Colonic mucosa (tissue), 4 donors: ENCODE data around the gene C12orf43. TPM values are rescaled to one million over a fixed set of nuclear protein-coding genes. Genes with fewer than 3 reads are reported as not detected.
"Not testable (repeated sequence)": the region's sequence is repeated elsewhere in the genome, so short reads cannot be mapped to it uniquely, and the experiment has no call there.

Source experiments
- DNase-seq: peaks from one replicate; pipeline ENCODE4 v3.0.0-alpha.2; 2020
- H3K27ac ChIP-seq: fragments of 200-600 bp; one replicate; pipeline ENCODE4 v1.8.0; 2021
- H3K27me3 ChIP-seq: fragments of 200-600 bp; one replicate; pipeline ENCODE4 v1.8.0; 2021
- H3K36me3 ChIP-seq: fragments of 200-600 bp; one replicate; pipeline ENCODE4 v1.8.0; 2021
- H3K4me1 ChIP-seq: fragments of 200-600 bp; one replicate; pipeline ENCODE4 v1.8.0; 2021; ENCODE audit warnings: mild to moderate bottlenecking
- H3K4me3 ChIP-seq: fragments of 200-600 bp; one replicate; pipeline ENCODE4 v1.8.0; 2021
- H3K9ac ChIP-seq, 2 donors: one replicate each; pipeline ENCODE4 v1.7.0; 2013; ENCODE audit warnings: control low read depth in 2 of 2, low read depth in 2 of 2, low read length in 2 of 2
- H3K9me3 ChIP-seq: fragments of 200-600 bp; one replicate; pipeline ENCODE4 v1.8.0; 2021
- CTCF ChIP-seq: fragments of 200-600 bp; IDR thresholded peaks from one replicate; pipeline ENCODE4 v1.8.0; 2022; ENCODE audit warnings: antibody characterized with exemption, mild to moderate bottlenecking
- intact Hi-C: fragments of 100-400 bp; cut with DNase I; formaldehyde crosslinking; loops from one replicate; pipeline ENCODE4 v1.14.1; 2022
- total RNA-seq, 2 donors: library from RNA; stranded (reverse); fragmentation: NEBNext Ultra II Directional in 1 of 2; extraction: Animal tissue kit (Norgen Biotek cat#: 25700) in 1 of 2; gene quantifications; one replicate each; pipeline ENCODE4 v1.2.1, GENCODE V29; 2021
- donor health status: healthy.
- donor health status: DM: no; HTN: no; CAD: no.
- donor health status: DM: no; HTN: no; CAD: no.

The C12orf43 gene
- total RNA-seq, result 10 to 100 TPM; 10.6 to 18.3 TPM

GRCh38 chr12:121015825-121016766 is at the start of gene C12orf43:
Gene C12orf43, minus strand, starts transcription at chr12:121016487. Its CDS starts 13 bp downstream, at chr12:121016474.
- peak within 1 kb of the TSS; percentile 60 for H3K4me3 ChIP-seq
- no peak within 1 kb of the TSS for H3K27ac ChIP-seq
- TF ChIP-seq CTCF, result no peak
- peak; percentile 96 for DNase-seq
- no peaks in the 10 kb centered on the region for H3K4me1 ChIP-seq
- peak within 1 kb of the TSS; percentile 70 to 83 for H3K9ac ChIP-seq
- intact Hi-C loops, result no loop called here
- H3K27me3 ChIP-seq, result no peaks in the 10 kb centered on the region
- no peaks in the 10 kb centered on the region for H3K9me3 ChIP-seq
- H3K36me3 ChIP-seq, result no peaks in the 10 kb centered on the region

- TF ChIP-seq CTCF, result no peak
- no peaks in the 10 kb centered on the region for H3K27me3 ChIP-seq
- no peak overlapping the region for H3K27ac ChIP-seq
- H3K9me3 ChIP-seq, result no peaks in the 10 kb centered on the region
- no peak overlapping the region for H3K9ac ChIP-seq
- no peak overlapping the region for H3K4me3 ChIP-seq
- H3K36me3 ChIP-seq, result no peaks in the 10 kb centered on the region
- DNase-seq, result peak; percentile 3
- intact Hi-C loops, result no loop called here
- no peaks in the 10 kb centered on the region for H3K4me1 ChIP-seq
Measured at GRCh38 chr12:121065345-121065744, 49.1 kb upstream of the C12orf43 start.

GRCh38 chr12:121064586-121064985 is 48.3 kb upstream of the C12orf43 start:
- H3K27ac ChIP-seq, intact Hi-C loops, H3K4me3 ChIP-seq, H3K27me3 ChIP-seq, H3K36me3 ChIP-seq, H3K9me3 ChIP-seq, H3K4me1 ChIP-seq, H3K9ac ChIP-seq: not testable (repeated sequence)
- peak; percentile 4 for DNase-seq

GRCh38 chr12:121064116-121064515 is 47.8 kb upstream of the C12orf43 start:
- Histone ChIP-seq H3K4me3 (no peak overlapping the region), H3K27ac (no peak overlapping the region), H3K27me3 (no peaks in the 10 kb centered on the region), H3K4me1 (no peaks in the 10 kb centered on the region), H3K9me3 (no peaks in the 10 kb centered on the region), H3K36me3 (no peaks in the 10 kb centered on the region), H3K9ac (no peak overlapping the region)
- no peak for TF ChIP-seq CTCF
- intact Hi-C loops, result no loop called here
- DNase-seq, result peak; percentile 2

- intact Hi-C loops, result no loop called here
- H3K27me3 ChIP-seq, result no peaks in the 10 kb centered on the region
Measured at GRCh38 chr12:121062391-121063045, 46.2 kb upstream of the C12orf43 start.

More at GRCh38 chr12:121062391-121063045, 46.2 kb upstream of the C12orf43 start:
- peak; percentile 9 for DNase-seq
- Histone ChIP-seq H3K4me3 (no peak overlapping the region), H3K36me3 (no peaks in the 10 kb centered on the region), H3K4me1 (no peaks in the 10 kb centered on the region), H3K27ac (no peak overlapping the region), H3K9me3 (no peaks in the 10 kb centered on the region), H3K9ac (no peak overlapping the region)
- TF ChIP-seq CTCF, result no peak
